Colonic mucosa (tissue), 4 donors: ENCODE results near the gene TRPV6. TPM values are rescaled to one million over a fixed set of nuclear protein-coding genes. Genes with fewer than 3 reads are reported as not detected.

Experiments used
- DNase-seq: peaks from one replicate; pipeline ENCODE4 v3.0.0-alpha.2; 2020
- H3K27ac ChIP-seq: fragments of 200-600 bp; one replicate; pipeline ENCODE4 v1.8.0; 2021
- H3K27me3 ChIP-seq: fragments of 200-600 bp; one replicate; pipeline ENCODE4 v1.8.0; 2021
- H3K36me3 ChIP-seq: fragments of 200-600 bp; one replicate; pipeline ENCODE4 v1.8.0; 2021
- H3K4me1 ChIP-seq: fragments of 200-600 bp; one replicate; pipeline ENCODE4 v1.8.0; 2021; ENCODE audit warnings: mild to moderate bottlenecking
- H3K4me3 ChIP-seq: fragments of 200-600 bp; one replicate; pipeline ENCODE4 v1.8.0; 2021
- H3K9ac ChIP-seq, 2 donors: one replicate each; pipeline ENCODE4 v1.7.0; 2013; ENCODE audit warnings: control low read depth in 2 of 2, low read depth in 2 of 2, low read length in 2 of 2
- H3K9me3 ChIP-seq: fragments of 200-600 bp; one replicate; pipeline ENCODE4 v1.8.0; 2021
- CTCF ChIP-seq: fragments of 200-600 bp; IDR thresholded peaks from one replicate; pipeline ENCODE4 v1.8.0; 2022; ENCODE audit warnings: antibody characterized with exemption, mild to moderate bottlenecking
- intact Hi-C: fragments of 100-400 bp; cut with DNase I; formaldehyde crosslinking; loops from one replicate; pipeline ENCODE4 v1.14.1; 2022
- total RNA-seq, 2 donors: library from RNA; stranded (reverse); fragmentation: NEBNext Ultra II Directional in 1 of 2; extraction: Animal tissue kit (Norgen Biotek cat#: 25700) in 1 of 2; gene quantifications; one replicate each; pipeline ENCODE4 v1.2.1, GENCODE V29; 2021
- donor health status: healthy.
- donor health status: DM: no; HTN: no; CAD: no.
- donor health status: DM: no; HTN: no; CAD: no.

TRPV6 gene
- total RNA-seq, 2 donors from 2014 or later = 0.05 to 0.61 TPM

- H3K9me3 ChIP-seq = no peaks in the 10 kb centered on the region
- no peak for TF ChIP-seq CTCF
- no peak overlapping the region for H3K4me3 ChIP-seq
- no peaks in the 10 kb centered on the region for H3K27me3 ChIP-seq
- no peak overlapping the region for H3K9ac ChIP-seq
- no peak for DNase-seq
- H3K4me1 ChIP-seq = no peaks in the 10 kb centered on the region
- H3K27ac ChIP-seq = no peak overlapping the region
- intact Hi-C loops = no loop called here
- H3K36me3 ChIP-seq = no peaks in the 10 kb centered on the region
Measured at GRCh38 chr7:142842251-142842766, 43.2 kb downstream of the TRPV6 start.

GRCh38 chr7:142838461-142839213 is 46.9 kb downstream of the TRPV6 start:
- Histone ChIP-seq H3K36me3 (no peaks in the 10 kb centered on the region), H3K9ac (no peak overlapping the region), H3K27ac (no peak overlapping the region), H3K9me3 (no peaks in the 10 kb centered on the region), H3K4me1 (no peaks in the 10 kb centered on the region), H3K4me3 (no peak overlapping the region), H3K27me3 (no peaks in the 10 kb centered on the region)
- DNase-seq = no peak
- TF ChIP-seq CTCF = no peak
- intact Hi-C loops = no loop called here

GRCh38 chr7:142836426-142836825 is 49.1 kb downstream of the TRPV6 start:
- Histone ChIP-seq H3K27ac (no peak overlapping the region), H3K9ac (no peak overlapping the region), H3K9me3 (no peaks in the 10 kb centered on the region), H3K36me3 (no peaks in the 10 kb centered on the region), H3K4me3 (no peak overlapping the region), H3K4me1 (no peaks in the 10 kb centered on the region), H3K27me3 (no peaks in the 10 kb centered on the region)
- no peak for TF ChIP-seq CTCF
- DNase-seq = no peak
- intact Hi-C loops = no loop called here

- H3K27me3 ChIP-seq = no peaks in the 10 kb centered on the region
- no peak overlapping the region for H3K9ac ChIP-seq
- DNase-seq = no peak
- H3K4me3 ChIP-seq = no peak overlapping the region
- intact Hi-C loops = no loop called here
- H3K36me3 ChIP-seq = no peaks in the 10 kb centered on the region
- no peaks in the 10 kb centered on the region for H3K9me3 ChIP-seq
- no peaks in the 10 kb centered on the region for H3K4me1 ChIP-seq
- H3K27ac ChIP-seq = no peak overlapping the region
- no peak for TF ChIP-seq CTCF
Measured at GRCh38 chr7:142835487-142835886, 50.1 kb downstream of the TRPV6 start.

GRCh38 chr7:142833174-142834048 is 52.1 kb downstream of the TRPV6 start:
- intact Hi-C loops = no loop called here
- no peak for TF ChIP-seq CTCF
- H3K9me3 ChIP-seq = no peaks in the 10 kb centered on the region
- DNase-seq = no peak
- H3K36me3 ChIP-seq = no peaks in the 10 kb centered on the region
- no peaks in the 10 kb centered on the region for H3K4me1 ChIP-seq
- H3K27me3 ChIP-seq = no peaks in the 10 kb centered on the region
- H3K4me3 ChIP-seq = no peak overlapping the region
- H3K27ac ChIP-seq = no peak overlapping the region
- H3K9ac ChIP-seq = no peak overlapping the region
